GM23248 (cell line): ENCODE data around the gene NME3.

Experiments used
- EZH2 ChIP-seq: fragments of 200-600 bp; sonication (generic); IDR thresholded peaks from 2 replicates; pipeline ENCODE4 v1.6.1; 2018; ENCODE audit warnings: antibody characterized with exemption, mild to moderate bottlenecking; ENCODE audit not compliant: insufficient read depth, poor library complexity, severe bottlenecking
- EZH2phosphoT487 ChIP-seq: fragments of 200-600 bp; sonication (generic); IDR thresholded peaks from 2 replicates; pipeline ENCODE4 v1.6.1; 2018; ENCODE audit warnings: antibody characterized with exemption, moderate library complexity, mild to moderate bottlenecking, low read depth; ENCODE audit not compliant: insufficient read depth

- no peak for TF ChIP-seq EZH2
- no peak for TF ChIP-seq EZH2phosphoT487
Observed at GRCh38 chr16:1767116-1767994, 4.0 kb downstream of the NME3 start.
